Adrenal gland (tissue), 5 donors: ENCODE results near the gene SLC12A4.

Source experiments
- CTCF ChIP-seq, 6 experiments: fragments of 450-650 bp in 4 of 6; fragments of 200-600 bp in 2 of 6; sonication (generic) in 1 of 6; IDR thresholded peaks; 1 replicate in 5 of 6; 2 replicates in 1 of 6; pipeline versions ENCODE4 v1.5.1 to v1.8.0; 2016 to 2021; ENCODE audit warnings: antibody characterized with exemption in 6 of 6, mild to moderate bottlenecking in 2 of 6, moderate library complexity in 1 of 6
- POLR2A ChIP-seq, 2 donors: fragments of 450-650 bp; IDR thresholded peaks; one replicate each; pipeline ENCODE4 v1.6.1; 2017; ENCODE audit warnings: antibody characterized with exemption in 2 of 2, mild to moderate bottlenecking in 2 of 2, moderate library complexity in 1 of 2
- donor health status: DM: no; HTN: no; CAD: no.

- TF ChIP-seq CTCF (IDR thresholded peaks at IDR 0.05) = no peak
- TF ChIP-seq POLR2A (IDR thresholded peaks at IDR 0.05) = no peak
Measured at GRCh38 chr16:67946128-67946569, 22.3 kb downstream of the SLC12A4 start.
